NCI-H526 treated with DMSO at 0.1 percent for 48 hours (cell line): ENCODE measurements around the gene THSD7A.
"Not testable (repeated sequence)": the region's sequence is repeated elsewhere in the genome, so short reads cannot be mapped to it uniquely, and the experiment has no call there.

ENCODE experiments used
- DNase-seq: peaks from one replicate; lab custom pipeline; 2025; lab: John Stamatoyannopoulos, UW

The THSD7A gene

DNA sequence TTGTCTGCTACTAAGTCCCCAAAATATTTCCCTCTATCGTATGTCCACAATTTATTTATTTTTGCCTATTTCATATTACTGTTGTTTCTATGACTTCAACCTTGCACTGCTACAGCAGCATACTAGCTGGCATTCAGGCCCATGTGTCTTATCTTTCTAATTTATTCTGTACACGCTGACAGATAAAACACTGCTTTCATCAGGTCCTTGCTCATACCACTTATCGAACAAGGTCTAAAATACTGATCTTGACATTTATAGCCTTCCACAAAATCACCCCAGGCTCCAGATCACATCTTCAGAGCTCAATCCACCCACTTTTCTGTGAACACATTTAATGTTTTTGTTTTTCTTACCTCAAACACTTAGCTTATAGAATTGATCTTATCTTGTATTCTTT lies 374.6 kb downstream of the THSD7A start:
- no peak for DNase-seq

DNA sequence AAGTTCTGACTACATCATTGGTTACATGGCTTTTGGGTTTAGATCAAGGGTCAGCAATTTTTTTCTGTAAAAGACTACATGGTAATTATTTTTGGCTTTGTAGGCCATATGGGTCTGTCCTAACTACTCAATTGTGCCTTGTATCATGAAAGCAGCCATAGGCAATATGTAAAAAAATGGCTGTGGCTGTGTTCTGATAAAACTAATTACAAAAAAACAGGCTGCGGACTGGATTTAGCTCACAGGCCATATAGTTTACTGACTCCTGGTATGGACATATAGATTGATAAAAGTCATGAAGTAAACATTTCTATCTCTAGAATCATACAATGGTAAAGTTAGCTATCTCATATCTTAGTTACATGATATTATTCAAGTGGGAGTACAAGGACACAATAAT lies 375.4 kb downstream of the THSD7A start:
- no peak for DNase-seq

DNA sequence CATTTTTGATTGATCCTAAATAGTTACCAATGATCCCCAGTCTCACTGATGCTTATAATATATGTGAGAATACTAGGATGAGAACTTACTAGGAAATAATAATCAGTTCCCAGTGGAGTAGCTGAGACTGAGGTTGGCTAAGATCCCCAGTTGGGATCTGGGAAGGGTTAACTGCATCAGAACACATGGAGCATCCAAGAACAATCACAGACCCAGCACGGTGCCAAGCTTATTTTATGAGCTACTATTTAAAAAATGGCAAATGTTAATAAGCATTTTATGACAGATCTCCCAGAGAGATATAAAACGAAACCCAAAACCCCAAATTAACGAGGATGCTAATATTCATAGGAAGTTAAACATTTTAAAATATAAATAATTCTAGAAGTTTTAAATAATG lies 379.5 kb downstream of the THSD7A start:
- DNase-seq: no peak

DNA sequence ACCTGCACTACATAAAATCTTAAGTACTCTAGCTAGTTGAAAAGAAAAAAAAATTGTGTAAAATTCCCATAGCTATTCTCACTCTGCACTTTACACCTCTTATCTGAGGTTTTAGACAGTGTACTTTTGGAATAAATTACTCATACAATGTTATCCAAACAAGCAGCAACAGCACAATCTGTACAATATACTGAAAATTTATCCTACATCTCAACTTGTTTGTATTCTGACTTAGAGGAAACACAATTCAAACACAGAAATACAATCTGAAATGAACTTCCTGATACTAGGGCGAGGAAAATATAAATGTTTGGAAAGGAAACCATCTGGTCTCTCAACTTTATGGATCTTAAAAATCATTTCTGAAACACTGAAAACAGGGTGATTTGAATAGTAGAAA lies 381.7 kb downstream of the THSD7A start:
- DNase-seq: no peak

DNA sequence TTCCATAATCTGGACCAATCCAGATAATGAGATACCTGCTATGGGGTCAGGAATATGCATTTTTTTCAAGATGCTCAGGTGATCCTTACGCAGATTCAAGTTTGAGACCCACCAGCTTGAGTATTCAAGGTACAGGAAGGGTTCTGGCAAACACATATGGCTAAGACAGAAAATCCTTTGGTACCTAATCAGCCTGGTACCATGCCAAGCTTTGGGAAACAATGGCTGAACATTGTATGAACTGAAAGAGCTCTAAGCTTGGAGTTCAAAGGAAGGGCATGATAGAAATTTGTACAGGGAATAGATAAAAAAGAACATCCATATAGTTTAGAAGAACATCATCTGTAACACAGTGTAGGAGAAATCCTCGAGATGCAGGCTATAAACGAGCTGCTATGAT lies 382.7 kb downstream of the THSD7A start:
- no peak for DNase-seq

DNA sequence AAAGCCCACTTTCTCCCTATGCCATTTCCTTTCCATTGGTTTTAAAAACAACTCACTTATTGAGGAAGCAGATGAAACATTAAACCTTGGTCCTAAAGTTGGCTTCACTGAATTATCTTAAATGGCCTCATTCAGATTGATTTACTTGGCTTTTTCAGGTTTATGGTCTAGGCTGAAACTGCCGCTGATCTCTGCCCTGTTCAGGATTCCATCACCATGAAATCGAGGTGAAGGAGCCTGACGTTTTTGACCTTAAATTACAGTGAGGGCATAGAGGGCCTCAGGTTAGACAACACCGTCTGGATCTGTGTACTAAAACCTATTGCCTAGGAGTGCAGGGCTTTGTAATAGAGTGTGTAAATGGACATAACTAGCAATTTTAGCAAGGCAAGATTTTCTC lies 383.7 kb downstream of the THSD7A start:
- no peak for DNase-seq

DNA sequence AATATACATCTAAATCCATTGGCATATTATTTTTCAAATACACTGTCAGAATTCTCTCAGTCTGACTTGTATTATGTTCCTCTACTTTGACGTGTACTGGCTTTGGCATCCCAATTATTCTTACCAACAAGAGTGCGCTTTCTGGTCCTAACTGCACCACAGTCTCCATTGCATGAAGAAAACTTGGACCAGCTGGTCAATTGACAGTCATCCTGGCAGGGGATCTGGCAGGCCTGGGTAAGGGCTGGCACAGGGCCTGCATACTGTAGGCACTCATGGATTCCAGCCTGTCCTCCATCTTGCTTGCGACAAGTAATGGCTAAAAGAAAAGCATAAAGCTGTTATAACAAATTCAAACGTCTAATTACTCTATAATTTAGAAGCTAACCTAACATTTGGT lies 384.9 kb downstream of the THSD7A start:
- no peak for DNase-seq

DNA sequence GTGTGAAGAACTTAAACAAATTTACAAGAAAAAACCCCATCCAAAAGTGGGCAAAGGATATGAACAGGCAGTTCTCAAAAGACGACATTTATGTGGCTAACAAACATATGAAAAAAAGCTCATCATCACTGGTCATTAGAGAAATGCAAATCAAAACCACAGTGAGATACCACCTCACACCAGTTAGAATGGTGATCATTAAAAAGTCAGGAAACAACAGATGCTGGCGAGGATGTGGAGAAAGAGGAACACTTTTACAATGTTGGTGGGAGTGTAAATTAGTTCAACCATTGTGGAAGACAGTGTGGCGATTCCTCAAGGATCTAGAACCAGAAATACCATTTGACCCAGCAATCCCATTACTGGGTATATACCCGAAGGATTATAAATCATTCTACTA lies 388.1 kb downstream of the THSD7A start:
- not testable (repeated sequence) for DNase-seq

DNA sequence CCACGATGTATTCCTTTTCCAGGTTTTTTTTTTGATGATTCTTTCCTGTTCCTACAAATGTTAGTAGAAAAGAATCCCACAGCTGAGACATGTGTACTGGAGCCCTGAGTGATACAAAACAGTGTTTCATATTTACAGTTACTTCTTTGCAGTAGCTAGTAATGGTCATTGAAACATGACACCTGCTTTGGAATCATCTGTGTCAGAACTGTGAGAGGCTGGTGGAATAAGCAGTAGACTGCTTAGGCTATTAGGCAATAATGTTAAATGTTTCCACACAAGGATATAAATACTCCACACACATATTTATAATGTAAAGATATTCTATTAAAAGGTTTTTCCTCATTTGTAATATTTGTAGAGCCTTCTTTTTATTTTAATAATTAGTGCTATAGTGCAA lies 394.0 kb downstream of the THSD7A start:
- no peak for DNase-seq

DNA sequence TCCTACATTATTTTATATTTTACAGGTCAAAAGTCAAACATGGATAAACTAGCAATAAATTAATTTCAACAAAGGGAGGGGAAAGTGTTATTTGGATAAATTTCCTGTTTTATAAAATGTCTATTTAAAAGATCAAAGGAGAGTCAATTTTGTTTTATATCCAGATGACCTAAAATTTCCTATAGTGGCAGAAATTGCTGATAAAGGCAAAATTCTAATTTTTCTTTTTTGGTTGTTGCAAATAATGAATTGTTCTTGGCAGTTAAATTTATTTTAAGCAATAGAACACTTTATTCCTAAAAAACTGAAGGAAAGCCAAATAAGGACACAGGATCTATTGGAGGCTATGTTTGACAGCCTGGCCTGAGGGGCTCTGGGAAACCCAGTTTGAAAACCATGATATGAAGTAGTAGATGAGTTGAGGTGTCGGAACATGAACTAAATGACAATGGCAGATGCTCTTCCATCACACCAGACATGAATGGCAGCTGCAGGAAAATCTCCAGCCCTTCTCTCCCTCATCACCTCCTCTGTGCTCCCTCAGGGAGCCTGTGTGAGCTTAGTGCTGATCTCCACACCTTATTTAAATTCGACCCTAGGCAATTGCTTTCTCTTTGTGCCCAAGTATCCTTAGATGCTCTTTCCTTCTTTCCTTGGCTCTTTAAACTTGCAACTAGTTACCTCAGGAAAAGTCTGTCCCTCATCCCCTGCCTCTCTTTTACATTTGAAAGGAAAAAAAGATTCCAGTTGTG lies 395.0 kb downstream of the THSD7A start:
- no peak for DNase-seq

DNA sequence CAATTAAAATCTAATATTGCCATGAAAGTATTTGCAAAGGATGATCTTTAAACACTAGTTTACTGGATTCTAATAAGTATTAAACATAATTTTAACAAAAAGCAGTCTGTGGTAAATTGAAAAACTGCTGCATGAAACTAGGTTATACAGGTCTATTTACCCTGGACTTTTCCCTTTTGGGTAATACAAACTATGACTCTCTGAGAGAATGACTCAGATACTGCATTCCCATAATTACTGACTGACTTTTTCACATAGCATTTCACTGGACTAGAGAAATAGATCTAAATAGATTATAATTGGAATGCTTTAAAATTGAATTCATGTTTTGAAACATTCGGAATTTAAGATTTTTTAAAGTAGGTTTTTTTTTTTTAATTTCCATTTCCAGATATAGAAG lies 395.7 kb downstream of the THSD7A start:
- DNase-seq: no peak

DNA sequence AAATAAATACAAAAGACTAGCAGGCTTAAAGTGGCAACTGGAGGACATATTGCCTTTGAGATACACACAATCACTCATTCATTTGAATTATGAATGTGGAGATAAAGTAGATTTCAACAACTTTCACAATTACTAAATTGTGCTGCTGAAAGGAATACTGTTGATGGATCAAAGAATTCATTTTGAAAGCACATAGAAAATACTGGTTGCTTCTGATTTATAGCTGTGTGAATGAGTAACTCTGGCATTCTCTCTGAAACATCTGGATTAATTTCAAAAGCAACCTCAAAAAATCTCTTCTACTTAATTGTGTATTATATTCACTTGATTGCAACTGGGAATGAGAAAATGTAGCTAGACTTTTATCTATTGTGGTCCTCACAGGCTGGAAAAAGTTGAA lies 397.6 kb downstream of the THSD7A start:
- DNase-seq: no peak

DNA sequence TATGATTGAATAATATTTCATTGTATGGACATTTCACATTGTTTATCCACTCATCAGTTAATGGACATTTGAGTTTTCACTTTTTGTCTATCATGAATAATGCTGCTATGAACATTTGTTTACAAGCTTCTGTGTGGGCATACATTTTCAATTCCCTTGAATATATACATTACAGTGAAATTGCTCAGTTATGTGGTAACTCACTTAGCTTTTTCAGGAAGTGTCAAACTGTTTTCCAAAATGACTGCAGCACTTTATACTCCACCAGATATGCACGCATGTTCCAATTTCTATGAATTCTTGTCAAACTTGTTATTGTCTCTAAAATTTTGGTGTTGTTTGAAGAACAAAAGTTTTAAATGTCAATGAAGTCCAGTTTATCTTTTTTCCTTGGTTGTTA lies 401.2 kb downstream of the THSD7A start:
- no peak for DNase-seq

DNA sequence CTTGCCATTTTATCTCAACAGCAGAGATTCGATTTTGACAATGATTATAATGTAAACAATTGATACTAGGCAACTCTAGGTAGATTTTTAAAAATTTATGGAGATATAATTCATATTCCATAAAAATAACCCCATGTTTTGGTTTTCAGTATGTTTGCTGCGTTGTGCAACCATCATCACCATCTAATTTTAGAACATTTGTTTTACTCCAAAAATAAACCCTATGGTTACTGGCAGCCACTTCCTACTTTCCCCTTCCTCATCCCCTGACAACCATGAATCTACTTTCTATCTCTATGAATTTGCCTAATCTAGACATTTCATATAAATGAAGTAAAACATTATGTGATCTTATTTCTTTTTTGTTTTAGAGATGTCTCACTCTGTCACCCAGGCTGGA lies 401.9 kb downstream of the THSD7A start:
- no peak for DNase-seq

DNA sequence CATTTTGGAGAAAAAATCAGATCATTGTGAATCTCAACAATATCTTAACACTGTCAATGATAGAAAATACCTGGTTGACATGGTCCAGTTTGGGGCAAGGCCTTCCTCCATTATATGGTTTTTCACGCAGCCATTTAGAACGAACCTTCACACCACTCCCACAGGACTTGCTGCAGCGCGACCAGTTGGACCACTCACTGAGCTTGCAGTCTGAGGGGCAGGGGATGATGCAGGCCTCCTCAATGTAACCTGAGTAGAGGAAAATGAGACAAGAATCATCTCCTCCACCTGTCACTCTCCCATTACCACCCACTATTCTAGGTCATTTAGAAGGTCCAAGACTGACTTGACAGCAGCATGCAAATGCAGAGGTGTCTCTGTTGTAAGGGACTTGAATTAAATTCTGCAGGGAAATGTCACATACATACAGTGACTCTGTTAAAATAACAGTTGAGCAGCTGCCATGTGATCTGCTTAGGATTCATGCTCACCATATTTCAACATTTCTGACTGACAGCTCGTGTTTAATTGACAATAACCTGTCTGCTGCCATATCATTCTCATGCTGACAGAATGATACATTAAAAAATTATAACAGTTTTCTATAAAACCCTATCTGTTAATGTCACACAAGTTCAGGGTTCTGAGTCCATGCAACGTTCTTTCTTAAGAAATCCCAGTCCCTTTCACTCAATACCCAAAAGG lies 403.0 kb downstream of the THSD7A start:
- no peak for DNase-seq

DNA sequence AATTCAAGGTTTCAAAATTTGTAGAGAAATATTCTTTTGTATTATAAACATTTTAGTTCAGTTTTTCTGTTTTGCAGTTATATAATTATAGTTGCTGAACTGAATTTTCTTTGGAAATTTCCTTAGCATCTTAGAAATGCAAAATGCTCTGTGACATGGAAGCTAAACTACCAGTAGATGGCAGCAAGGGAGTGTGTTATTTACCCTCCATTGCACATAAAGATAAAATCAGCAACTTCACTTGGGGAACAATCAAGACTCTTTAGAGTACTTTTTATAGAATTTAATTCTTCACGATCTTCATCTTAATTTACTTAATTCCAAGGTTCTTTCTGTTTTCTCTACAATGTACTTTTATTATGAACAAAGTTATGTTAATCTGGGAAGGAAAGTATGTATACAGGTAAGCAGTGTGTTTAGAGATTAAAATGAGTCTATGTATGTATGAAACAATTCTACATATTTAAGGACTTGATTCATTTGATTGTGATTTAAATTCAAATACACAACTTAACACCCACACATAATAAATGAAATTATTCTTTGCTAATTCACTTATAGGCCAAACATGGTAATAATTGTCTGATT lies 404.2 kb downstream of the THSD7A start:
- DNase-seq: peak; percentile 53

DNA sequence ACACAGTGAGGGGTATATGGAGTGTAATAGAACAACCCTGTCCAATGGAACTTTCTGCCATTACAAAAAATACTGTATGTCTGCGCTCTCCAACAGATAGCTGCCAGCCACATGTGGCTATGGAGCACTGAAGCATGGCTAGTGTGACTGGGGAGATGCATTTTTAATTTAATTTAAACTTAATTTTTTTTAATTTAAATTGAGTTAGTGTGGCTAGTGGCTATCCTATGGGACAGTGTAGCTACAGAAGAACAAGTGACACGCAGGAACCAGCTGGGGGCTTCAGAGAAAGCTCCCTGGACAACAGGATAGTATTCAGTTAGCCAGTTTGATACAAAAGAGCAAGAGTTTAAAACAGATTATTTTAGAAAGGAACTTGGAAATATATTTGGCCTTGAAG lies 408.0 kb downstream of the THSD7A start:
- DNase-seq: no peak

DNA sequence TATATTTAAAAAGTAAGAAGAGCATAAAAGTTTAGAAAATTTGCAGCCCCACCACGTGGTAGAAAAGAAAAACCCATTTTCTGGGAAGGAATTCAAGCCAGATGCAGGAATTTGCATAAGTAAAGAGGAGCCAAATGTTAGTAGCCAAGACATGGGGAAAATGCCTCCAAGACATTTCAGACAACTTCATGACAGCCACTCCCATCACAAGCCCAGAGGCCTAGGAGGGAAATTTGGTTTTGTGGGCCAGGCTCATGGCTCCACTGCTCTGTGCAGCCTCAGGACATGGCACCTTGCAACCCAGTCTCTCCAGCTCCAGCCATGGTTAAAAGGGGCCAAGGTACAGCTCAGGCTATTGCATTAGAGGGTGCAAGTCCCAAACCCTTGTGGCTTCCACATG lies 411.9 kb downstream of the THSD7A start:
- DNase-seq: no peak

DNA sequence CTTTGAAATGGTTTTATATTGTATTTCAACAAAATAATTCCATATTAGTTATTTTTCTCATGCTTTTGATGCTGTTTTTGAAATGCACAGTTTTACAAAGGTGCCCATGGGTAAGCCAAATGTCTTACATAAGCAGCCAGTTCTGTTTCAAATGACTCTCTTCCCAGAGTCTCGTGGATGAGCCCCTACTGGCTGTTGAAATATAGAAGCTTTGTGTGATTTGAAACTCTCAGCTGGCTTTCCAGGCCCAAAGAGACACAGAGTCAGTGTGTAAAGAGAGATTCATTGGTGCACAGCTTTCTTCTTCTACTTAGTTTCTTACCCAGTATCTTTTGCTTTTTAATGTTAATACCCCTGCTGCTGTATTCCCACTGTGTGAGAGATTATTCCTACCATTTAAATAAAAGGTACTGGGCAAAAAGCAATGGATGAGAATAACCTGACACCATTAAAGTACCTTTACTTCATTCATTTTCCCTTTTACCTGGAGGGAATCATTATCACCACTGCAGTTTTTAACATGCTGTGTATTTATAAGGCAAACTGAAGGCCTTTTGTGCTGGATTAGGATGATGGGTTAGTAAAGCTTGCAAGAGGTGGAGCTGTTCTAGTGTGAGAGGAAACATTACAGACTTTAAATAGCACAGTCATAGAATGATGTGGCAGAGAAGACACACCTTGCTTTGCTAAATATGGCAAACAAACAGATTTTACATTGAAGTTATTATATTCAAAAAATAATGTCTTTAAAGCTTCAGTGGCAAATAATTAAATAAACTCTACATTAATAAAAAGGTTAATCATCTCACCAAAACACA lies 415.1 kb downstream of the THSD7A start:
- no peak for DNase-seq

DNA sequence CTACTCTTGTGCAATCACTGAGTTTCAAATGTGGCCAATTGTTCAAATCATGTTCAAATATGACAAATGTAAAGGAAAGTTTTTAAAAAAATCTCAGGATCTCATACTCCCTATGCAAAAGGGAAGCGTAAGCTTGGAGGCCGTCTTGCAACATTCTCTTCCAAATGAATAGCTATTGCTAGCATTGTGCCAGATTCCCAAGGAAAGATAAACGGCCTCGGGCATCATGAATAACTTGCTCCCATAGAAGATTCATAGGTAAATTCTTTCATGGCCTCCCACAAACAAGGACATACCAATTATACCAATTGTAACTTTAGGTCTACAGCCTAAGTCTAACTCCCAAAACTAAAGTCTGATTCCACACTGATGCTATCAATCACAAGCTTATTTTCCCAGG lies 416.9 kb downstream of the THSD7A start:
- no peak for DNase-seq

DNA sequence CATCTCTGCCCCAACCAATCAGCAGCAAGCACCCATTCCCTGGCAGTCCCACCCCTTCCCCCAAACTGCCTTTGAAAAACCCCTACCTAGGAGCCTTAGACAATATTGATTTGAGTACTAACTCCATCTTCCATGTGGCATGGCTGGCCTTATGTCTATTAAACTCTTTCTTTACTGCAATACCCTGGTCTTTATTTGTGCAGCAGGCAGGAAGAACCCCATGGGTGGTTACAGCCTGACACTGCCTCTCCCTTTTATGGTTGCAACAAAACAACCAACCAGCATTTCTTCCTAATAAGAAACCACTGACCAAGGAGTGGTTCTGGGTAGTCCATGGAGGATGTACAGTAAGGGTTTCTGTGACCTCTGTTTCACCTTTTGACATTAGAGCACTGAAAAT lies 418.1 kb downstream of the THSD7A start:
- no peak for DNase-seq

DNA sequence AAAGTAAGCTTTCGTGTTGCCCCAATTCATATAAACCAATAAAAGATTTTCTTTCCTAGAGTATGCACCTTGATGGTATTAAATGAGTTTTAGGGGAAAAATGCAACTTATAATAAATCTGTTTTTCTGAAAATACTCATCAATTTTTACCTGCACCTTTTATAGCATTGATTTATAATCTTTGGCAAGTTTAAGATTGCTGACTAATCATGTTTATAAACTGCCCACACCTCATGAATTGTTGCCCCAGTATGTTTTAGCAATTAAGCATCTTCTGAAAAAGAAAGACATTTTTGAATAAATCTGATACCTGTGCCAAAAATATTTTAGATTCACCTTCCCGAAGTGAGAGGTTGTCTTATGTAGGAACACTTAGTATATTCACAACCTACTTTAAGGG lies 420.0 kb downstream of the THSD7A start:
- no peak for DNase-seq
